HG03064 (cell line): Measurements from ENCODE around the gene PBX3.

Source experiments
- ATAC-seq: cut with Tn5 transposase; IDR thresholded peaks from one replicate; pipeline ENCODE4 v1.9.1; 2021; ENCODE audit warnings: low read depth; ENCODE audit not compliant: unreplicated experiment

Gene PBX3

DNA sequence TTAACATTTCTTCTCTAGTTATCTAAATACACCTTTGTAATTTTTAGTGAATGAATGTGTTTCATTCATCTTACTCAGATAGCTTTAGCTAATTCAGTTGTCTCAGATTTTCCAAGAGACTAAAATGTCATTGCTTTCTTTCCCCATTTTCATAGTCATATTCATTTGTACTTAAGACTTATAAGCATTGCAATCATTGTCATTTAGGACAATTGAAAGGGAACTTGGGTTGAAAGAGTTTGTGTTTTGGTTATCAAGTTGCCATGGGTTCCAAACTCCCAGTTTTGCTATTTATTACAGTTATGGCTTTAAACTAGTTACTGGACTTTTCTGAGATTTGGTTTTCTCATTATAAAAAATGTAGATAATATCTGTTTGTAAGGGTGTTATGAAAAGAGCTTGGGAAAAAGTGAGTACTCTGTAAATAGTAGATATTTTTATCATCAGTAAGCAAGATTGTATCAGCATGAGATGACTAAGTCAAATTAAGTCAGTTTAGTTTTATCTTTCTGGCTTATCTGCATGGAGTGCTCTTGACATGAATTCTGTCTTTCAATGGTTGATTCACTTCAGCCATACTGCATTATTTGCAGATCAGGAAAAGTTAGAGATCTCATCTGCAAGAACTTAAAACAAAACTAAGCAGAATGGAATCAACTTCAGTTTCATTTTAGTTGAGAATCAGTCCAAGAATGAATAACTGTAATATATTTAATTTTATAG is 107.5 kb downstream of the PBX3 start:
- ATAC-seq, result no peak

DNA sequence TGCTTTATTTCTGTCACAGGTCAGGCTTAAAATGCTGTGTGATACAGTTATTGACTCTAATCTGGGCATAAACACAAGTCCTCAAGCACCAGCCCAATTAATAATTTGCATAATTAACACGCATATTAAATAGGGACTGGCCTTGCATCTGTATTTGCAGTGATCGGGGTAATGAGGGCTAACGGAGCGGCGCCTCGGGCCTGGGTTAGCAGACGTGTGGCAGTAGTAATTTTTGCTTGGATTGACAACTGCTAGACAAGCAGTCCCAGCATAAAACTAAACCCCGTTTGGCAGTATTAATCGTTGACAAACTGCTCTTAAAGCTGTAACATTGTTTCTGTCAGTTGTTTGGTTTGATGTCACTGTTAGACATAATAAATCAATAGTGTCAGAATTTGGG is 109.2 kb downstream of the PBX3 start:
- no peak for ATAC-seq

DNA sequence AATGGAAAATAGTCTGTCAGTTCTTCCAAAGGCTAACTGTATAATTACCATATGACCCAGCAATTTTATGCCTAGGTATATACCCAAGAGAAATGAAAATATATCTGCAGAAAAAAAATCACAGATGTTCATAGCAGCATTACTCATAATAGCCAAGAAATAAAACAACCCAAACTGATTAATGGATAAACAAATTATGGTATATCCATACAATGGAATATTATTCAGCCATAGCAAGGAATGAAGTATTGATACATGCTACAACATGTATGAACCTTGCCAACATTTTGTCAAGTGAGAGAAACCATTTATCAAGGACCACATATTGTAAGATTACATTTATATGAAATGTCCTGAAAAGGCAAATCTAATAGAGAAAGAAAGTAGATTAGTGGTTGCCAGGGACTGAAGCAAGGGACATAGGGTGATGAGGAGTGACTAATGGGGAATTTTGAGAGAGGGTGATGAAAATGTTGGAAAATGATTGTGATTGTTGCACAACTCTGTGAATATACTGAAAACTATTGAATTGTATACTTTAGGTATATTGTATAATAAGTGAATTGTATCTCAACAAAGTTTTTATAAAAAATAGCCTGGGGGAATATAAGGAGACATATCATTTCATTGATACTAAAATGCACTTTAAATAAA is 114.4 kb downstream of the PBX3 start:
- no peak for ATAC-seq

DNA sequence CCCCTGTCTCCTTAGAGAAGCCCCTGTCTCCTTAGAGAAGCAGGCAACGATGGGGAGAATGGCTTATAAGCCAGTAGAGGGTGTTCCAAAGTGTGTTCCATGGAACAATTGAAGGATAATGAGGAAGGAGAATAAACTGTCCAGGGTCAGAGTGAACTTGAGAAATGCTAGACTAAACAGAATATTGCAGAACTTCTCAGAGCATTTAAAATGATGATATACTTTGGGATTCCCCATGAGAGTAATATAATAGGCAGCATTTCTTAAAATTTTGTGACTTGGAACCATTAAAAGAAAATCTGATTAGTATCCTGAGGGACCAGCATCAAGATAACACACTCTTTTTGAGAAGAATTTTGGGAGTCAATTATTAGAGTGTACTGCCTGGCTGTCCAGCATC is 116.8 kb downstream of the PBX3 start:
- ATAC-seq, result no peak

DNA sequence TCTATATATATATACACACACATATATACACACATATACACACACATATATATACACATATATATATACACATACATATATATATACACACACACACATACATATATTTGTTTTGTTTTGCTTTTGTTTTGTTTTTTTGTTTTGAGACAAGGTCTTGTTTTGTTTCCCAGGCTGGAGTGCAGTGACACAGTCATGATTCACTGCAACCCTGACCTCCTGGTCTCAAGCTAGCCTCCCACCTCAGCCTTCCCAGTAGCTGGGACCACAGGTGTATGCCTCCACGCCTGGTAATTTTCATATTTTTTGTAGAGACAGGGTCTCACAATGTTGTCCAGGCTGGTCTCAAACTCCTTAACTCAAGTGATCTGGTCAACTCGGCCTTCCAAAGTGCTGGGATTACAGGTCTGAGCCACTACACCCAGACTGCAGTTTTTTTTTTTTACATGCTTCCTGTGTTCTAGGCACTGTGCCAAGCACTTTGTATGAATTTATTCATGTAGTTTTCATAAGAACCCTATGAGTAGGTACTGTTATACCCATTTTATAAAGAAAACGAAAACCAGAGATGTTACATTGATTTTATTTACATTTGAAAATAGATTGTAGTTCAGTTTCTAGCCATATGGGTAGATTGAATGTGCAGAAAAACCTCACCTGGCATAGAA is 120.7 kb downstream of the PBX3 start:
- ATAC-seq, result no peak

DNA sequence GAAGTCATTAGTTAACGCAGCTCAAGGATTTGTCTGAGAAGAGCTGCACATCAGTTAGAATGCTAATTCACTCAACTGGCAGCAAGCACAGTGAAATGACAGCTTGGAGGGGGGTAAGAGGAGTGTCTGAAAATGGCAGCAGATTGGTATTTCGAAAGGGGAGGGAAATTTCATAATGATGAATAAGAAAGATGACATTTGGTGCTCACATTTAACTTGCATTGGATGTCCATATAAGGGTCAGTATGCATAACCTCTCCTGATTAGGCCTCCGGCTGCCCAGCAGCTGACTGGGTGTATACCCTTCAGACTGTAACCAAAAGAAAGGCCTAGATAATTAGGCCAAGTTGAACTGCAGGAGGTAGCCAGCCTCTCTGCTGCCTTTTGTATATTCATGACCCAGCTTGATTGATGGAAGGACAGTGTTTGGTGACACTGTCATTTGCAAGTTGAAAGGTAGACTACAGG is 131.0 kb downstream of the PBX3 start:
- no peak for ATAC-seq

DNA sequence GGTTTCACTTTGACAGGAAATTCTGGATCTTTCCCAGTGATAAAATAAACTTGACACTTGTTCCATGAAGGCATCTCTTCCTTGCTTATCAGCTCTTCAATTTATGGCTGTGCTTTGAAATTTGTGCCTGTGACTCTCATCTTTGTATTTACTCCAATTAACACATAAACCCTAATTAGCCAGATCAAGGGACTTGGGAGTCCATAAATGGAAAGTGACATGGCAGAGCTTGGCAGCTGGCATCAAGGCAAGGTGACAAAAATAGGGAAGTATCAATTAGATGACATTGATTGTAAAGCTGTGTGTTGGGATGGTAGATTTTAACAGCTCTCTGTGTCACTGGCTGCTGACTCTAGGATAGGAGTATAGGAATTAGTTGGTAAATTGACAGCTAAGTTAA is 133.9 kb downstream of the PBX3 start:
- no peak for ATAC-seq

DNA sequence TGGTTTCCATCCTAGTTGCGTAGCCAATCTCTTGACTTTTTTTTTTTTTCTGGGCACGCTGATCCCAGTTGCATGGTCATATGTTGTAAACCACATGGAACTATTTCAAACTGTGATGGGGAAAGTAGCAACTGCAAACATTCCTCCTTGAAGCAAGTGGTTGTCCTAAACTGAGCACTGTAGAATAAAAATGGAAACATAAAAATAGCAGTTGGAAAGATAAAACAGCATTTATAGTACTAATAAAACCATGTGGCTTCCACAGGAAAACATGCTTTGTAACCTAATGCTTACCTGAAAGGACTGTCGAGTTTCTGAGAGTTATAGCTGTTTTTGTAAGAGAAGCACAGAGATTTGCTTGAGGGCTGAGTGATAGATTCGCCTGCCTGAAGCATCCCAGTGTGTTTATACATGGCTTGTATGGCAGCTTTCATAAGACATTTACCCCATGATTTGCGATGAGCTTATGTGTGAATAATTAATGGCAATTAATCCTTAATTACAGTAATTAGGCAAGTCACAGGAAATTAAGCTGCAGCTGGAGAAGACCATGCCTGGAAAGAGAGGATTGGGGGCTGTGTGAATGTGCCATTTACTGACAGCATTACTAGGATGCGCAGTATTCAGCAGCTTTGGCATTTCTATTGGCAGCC is 136.5 kb downstream of the PBX3 start:
- no peak for ATAC-seq

DNA sequence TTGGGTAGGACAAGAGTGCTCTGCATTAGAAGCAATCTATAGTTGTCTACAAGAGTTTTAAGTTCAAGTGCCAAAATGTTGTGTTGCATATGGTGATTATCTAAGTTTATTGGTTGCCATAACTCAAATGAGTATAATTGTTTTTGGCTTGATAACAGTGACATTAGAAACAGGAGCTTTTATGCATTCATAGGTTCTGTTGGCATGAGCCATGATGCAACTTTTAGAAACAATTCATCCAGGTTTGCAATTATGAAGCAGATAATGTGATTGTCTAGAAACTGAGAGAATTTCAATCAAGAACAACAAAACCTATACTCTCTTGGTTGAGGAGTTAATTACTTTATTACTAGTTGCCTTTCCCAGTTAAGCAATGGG is 137.0 kb downstream of the PBX3 start:
- ATAC-seq, result no peak

DNA sequence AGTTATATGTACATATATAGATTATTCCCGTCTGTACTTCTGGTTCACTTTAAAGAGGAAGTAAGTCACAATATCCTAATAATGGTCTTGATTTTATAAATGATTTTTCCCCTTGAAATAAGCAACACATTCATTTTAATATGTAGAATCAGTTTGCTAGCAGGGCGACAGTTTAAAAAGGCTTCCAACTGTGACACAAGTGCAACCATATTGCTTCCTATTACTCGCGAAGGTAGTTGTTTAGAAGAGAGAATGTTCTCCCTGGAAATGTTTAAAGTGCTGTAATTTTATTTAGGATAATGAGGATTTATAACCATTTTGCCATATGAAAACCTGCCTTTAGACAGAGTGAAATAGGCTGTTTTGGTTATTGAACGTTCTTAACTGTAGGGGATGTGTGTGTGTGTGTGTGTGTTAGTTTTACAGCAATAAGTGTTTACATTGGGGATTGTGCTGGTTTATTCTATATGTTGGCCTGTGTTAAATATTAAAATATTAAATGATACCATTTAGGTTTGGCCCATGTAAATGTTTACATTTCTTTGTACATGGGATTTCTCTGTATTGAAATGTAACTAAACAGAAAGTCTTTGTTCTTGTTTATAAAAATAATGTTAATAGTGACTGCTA is 138.3 kb downstream of the PBX3 start:
- ATAC-seq, result no peak

DNA sequence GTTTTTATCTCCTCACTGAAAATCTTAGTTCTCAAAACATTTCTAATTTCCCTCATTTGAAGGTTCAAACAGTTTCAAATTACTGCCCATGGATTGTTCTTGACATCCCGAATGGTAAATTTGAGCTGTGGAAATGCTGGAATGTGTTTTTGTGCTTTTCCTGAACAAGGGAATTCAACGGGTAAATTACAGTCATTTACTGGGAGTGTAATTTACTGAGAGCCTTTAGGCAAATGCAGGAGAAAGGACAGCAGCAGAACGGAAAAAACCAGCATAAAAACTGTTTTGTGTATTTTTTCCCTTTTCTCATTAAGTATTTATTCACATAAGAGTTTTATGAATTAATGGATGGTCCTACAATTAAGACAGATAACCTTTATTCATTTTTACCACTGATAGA is 139.2 kb downstream of the PBX3 start:
- ATAC-seq, result no peak

DNA sequence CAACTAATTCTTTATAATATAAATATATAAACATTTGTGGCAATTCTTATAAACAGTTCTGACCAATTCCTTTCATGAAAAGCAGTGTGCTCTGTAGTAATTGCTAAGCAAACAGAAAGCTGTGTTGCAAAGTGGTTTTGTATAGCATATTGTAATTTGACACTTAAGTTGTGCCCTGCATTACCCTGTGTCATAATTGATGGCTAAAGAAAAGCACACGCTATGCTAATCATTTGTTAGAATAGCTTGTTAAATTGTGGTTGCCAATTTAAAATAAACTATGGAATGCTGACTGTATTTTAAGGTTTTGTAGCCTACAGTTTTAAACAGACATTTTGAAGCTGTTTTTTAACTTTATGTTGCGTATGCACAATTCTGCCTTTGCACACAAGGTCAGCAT is 140.0 kb downstream of the PBX3 start:
- no peak for ATAC-seq

DNA sequence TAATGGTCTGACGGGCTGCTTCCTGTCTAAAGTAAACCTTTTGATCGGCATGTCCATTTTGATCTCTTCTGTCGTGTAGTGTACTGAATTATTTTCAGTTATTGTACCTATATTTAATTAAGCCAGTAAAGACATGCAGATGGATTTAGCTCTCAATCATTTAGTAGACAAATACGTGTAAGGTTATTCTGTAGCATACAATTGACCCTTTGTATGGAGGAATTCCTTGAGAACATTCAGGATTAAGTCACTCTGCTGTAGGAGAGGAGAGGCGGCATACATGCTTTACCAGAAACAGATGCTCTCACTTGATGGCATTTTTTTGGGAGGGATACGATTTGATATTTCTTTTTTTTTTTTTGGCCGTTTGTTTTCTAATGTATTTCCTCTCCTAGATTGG is 141.0 kb downstream of the PBX3 start:
- ATAC-seq, result no peak

DNA sequence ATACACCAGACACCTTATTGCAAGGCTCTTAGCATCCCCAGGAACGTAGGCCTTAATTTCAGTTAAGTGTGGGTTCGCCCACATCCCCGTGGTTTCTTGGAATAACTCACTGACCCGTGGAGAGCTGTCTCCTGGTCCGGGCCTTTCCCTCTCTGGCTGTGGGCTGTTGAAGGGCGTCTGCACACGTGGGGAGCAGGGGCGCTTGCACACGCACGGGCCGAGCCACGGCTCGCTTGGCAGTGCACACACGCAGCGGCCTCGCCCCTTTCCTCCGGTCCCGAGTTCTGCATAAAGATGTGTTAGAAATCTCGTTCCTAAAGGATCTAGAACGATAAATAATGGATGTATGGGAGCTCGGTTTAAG is 141.9 kb downstream of the PBX3 start:
- ATAC-seq, result peak; percentile 22

DNA sequence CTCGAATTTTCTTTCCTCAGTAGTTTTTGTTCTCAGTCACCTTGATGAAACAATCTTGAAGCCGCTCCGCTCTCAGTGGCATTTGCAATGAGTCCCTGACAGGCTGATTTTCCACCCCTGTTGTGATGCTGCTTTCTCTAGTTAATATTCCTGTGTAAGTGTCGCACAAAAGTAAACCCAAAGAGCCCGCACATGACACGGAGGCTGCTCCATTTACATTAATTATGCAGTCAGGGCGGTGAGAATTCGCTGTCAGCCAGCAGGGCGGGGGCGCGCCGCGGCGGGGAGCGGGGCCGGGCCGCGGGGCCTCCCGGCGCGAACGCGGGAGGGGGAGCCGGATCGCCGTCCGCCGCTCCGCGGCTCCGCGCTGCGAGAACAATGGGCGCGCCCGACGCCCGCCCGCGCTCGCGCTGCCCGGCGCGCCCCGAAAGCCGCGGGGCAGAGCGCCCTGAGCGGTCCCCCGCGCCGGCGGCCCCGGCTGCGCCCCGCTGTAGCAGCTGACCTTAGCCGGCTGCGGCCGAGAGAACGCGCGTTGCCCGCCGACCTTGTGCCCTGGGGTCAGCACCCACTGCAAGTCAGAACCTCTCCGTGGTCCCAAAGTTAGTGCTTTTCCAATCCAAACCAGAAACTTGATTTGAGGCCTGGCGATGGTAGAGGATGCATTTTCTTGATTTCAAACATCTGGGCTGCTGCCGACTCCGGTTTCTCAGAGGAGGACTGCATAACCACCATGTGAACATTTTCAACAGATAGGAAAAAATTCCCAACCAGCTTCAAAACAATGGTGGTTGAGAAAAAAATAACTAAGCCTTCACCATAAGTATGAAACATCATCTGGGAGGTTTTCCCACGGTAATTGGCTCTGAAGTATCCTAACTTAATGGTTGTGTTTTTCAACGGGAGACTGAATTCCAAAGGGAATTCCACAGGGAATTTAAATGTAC is 142.6 kb downstream of the PBX3 start:
- ATAC-seq, result peak; percentile 52

DNA sequence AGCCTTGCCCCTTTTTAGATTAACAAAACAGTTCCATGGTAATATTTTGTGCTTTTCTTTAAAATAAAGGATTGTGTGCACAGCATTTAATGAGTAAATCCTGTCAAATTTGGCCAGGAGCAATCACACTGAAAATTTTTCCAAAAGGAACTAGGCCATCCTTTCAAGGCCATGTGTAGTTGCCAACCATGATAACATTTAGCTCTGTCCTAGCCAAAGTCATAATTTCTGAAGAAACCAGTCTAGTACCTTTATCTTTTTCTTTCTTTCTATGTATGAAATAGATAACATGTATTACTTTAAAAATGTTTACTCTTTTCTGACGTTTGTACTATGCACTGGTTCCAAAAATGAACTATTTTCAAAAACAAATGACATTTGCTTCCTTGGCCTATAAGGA is 143.7 kb downstream of the PBX3 start:
- no peak for ATAC-seq

DNA sequence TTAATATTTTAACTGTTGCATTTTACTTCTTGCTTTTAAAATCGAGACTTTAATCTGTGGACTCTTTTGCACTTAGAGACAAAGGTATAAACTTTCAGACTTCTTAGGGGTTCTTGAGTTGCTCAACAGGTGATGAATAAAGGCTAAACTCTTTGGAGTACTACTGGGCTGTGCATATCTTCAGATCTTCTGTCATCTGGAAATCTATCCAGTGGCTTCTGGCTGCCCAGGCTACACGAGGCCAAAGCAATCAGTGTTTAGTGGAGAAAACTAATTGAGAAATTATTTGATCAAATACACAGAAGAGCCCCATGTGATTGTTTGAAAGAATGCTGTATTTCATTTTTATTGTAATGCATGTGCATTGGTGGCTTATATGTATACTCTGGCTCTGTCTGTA is 146.1 kb downstream of the PBX3 start:
- no peak for ATAC-seq

DNA sequence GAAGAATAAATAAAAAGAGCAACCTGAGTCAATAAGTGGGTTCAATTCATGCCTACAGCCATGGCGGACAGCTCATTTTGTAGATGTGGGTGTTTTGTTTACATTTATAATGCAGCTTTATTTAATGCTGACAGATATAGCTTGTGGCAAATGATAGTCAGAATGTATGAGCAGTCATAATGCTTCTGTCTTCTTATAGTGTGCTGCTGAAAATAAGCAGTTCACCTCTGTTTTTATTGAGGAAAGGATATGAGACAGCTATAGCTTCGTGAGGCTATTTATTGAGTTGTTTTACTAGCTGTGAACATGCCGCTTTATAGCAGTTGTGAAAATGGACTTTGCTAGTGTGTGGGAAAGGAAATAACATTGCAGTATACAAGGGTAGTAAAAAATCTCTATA is 147.4 kb downstream of the PBX3 start:
- no peak for ATAC-seq

DNA sequence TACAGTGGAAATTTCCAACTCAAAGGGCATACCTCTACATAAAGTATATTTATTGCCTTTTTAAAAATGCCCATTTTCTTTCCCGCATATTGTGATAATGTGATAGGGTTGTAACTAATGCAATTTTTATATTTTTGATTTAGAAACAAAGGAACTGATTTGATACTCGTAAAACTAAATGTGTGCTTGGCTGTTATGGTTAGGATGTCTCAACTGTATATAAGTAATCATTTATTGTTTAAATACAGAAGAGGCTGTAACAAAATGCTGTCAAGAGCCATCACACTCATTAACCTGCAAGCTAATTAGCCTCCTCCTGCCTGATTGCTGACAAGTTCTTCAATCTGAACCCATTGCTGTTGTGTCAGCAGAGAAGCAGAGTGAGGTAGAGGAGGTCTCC is 149.2 kb downstream of the PBX3 start:
- no peak for ATAC-seq

DNA sequence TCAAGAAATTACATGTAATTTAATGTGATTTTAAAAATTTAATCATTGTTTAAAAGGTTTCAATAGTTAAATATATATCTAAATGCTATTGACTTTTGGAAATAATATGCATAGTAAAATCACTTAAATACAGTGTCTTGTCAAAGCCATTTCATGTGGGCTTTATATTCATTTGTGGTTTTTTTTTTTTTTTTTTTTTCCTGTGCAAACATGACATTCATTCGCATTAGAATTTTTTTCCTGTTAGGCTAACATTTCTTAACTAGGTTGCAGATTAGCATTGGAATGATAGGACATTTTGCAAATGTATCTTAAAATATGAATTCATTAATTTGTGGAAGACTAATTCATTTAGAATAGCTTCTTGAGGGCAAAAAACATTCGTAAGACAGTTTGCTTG is 149.8 kb downstream of the PBX3 start:
- ATAC-seq, result no peak
